Memory B cell (primary cell): Measurements from ENCODE around the gene HOXD11.

Experiments
- ATAC-seq: fragments of 150-1000 bp; cut with Tn5 transposase; 2 replicates; pipeline ENCODE4 v1.10.0; 2021; ENCODE audit warnings: low read depth, mild to moderate bottlenecking, moderate library complexity
- DNase-seq, 2 donors: peaks; one replicate each; pipeline ENCODE4 v3.0.0; 2022; ENCODE audit warnings: low spot score in 2 of 2
- H3K27ac Mint-ChIP-seq: one replicate; pipeline ENCODE4 v1.8.0; 2022; ENCODE audit warnings: mild to moderate bottlenecking, moderate library complexity, mixed read lengths
- H3K27me3 Mint-ChIP-seq: one replicate; pipeline ENCODE4 v1.8.0; 2022; ENCODE audit warnings: mixed read lengths
- H3K36me3 Mint-ChIP-seq: one replicate; pipeline ENCODE4 v1.8.0; 2022; ENCODE audit warnings: mild to moderate bottlenecking, mixed read lengths
- H3K4me1 Mint-ChIP-seq: one replicate; pipeline ENCODE4 v1.8.0; 2022; ENCODE audit warnings: mixed read lengths
- H3K4me3 Mint-ChIP-seq: one replicate; pipeline ENCODE4 v1.8.0; 2022; ENCODE audit warnings: mild to moderate bottlenecking, moderate library complexity, mixed read lengths
- H3K9me3 Mint-ChIP-seq: one replicate; pipeline ENCODE4 v1.8.0; 2022; ENCODE audit warnings: mixed read lengths

Gene HOXD11

GRCh38 chr2:176085861-176086771 lies 21.0 kb upstream of the HOXD11 start:
- Mint-ChIP-seq H3K27ac (peak overlapping the region; percentile 35), H3K36me3 (no peaks in the 10 kb centered on the region), H3K9me3 (peaks cover 1% of the 10 kb centered on the region), H3K27me3 (peaks cover 36% of the 10 kb centered on the region), H3K4me3 (no peak overlapping the region), H3K4me1 (peaks cover 3% of the 10 kb centered on the region)
- ATAC-seq (no peak), DNase-seq (no peak)

GRCh38 chr2:176087330-176088047 lies 19.6 kb upstream of the HOXD11 start:
- no peak for DNase-seq
- ATAC-seq, result no peak
- Mint-ChIP-seq H3K36me3 (no peaks in the 10 kb centered on the region), H3K27ac (no peak overlapping the region), H3K4me1 (peaks cover 3% of the 10 kb centered on the region), H3K4me3 (no peak overlapping the region), H3K27me3 (peaks cover 43% of the 10 kb centered on the region), H3K9me3 (peaks cover 1% of the 10 kb centered on the region)

GRCh38 chr2:176088048-176088936 lies 18.8 kb upstream of the HOXD11 start:
- ATAC-seq (no peak), DNase-seq (no peak)
- Mint-ChIP-seq H3K4me1 (peaks cover 3% of the 10 kb centered on the region), H3K27me3 (peaks cover 40% of the 10 kb centered on the region), H3K9me3 (peaks cover 1% of the 10 kb centered on the region), H3K27ac (no peak overlapping the region), H3K4me3 (peak overlapping the region; percentile 53), H3K36me3 (no peaks in the 10 kb centered on the region)

- H3K4me1 Mint-ChIP-seq, result peaks cover 3% of the 10 kb centered on the region
- no peak overlapping the region for H3K27ac Mint-ChIP-seq
- DNase-seq (no peak), ATAC-seq (no peak)
- no peaks in the 10 kb centered on the region for H3K36me3 Mint-ChIP-seq
- peaks cover 44% of the 10 kb centered on the region for H3K27me3 Mint-ChIP-seq
- no peak overlapping the region for H3K4me3 Mint-ChIP-seq
- H3K9me3 Mint-ChIP-seq, result peaks cover 4% of the 10 kb centered on the region
These were observed 17.9 kb upstream of the HOXD11 start for GRCh38 chr2:176088937-176089842.

GRCh38 chr2:176089843-176090395 lies 17.2 kb upstream of the HOXD11 start:
- ATAC-seq, result no peak
- Mint-ChIP-seq H3K27ac (no peak overlapping the region), H3K4me1 (peaks cover 3% of the 10 kb centered on the region), H3K27me3 (peaks cover 46% of the 10 kb centered on the region), H3K4me3 (no peak overlapping the region), H3K9me3 (peaks cover 4% of the 10 kb centered on the region), H3K36me3 (no peaks in the 10 kb centered on the region)
- no peak for DNase-seq

- peaks cover 3% of the 10 kb centered on the region for H3K4me1 Mint-ChIP-seq
- H3K36me3 Mint-ChIP-seq, result no peaks in the 10 kb centered on the region
- ATAC-seq (no peak), DNase-seq (no peak)
- no peak overlapping the region for H3K27ac Mint-ChIP-seq
- no peak overlapping the region for H3K4me3 Mint-ChIP-seq
- H3K27me3 Mint-ChIP-seq, result peaks cover 48% of the 10 kb centered on the region
- H3K9me3 Mint-ChIP-seq, result peaks cover 3% of the 10 kb centered on the region
These were observed 16.2 kb upstream of the HOXD11 start for GRCh38 chr2:176090862-176091261.

GRCh38 chr2:176091329-176092258 lies 15.5 kb upstream of the HOXD11 start:
- Mint-ChIP-seq H3K36me3 (no peaks in the 10 kb centered on the region), H3K4me1 (peaks cover 4% of the 10 kb centered on the region), H3K27ac (peak overlapping the region; percentile 47), H3K4me3 (no peak overlapping the region), H3K9me3 (peaks cover 3% of the 10 kb centered on the region), H3K27me3 (peaks cover 46% of the 10 kb centered on the region)
- ATAC-seq (no peak), DNase-seq (no peak)

- peak within 1 kb of the TSS; percentile 64 for H3K27ac Mint-ChIP-seq
- no peak for ATAC-seq
These were observed 14.6 kb upstream of the HOXD11 start, which contains the start of gene HOXD13 for GRCh38 chr2:176092270-176093144. TSS of gene HOXD13 (plus strand) at chr2:176092721. CDS start at chr2:176092891, 170 bp downstream.

GRCh38 chr2:176093145-176093897 lies 13.8 kb upstream of the HOXD11 start:
- DNase-seq (no peak), ATAC-seq (no peak)
- H3K27ac Mint-ChIP-seq, result peak overlapping the region; percentile 64
- H3K36me3 Mint-ChIP-seq, result no peaks in the 10 kb centered on the region
- no peak overlapping the region for H3K4me3 Mint-ChIP-seq
- peaks cover 3% of the 10 kb centered on the region for H3K9me3 Mint-ChIP-seq
- peaks cover 12% of the 10 kb centered on the region for H3K4me1 Mint-ChIP-seq
- peaks cover 49% of the 10 kb centered on the region for H3K27me3 Mint-ChIP-seq

More at GRCh38 chr2:176092270-176093144, 14.6 kb upstream of the HOXD11 start, which contains the start of gene HOXD13:
- Mint-ChIP-seq H3K9me3 (peaks cover 3% of the 10 kb centered on the region), H3K4me1 (peaks cover 10% of the 10 kb centered on the region), H3K4me3 (no peak within 1 kb of the TSS), H3K36me3 (no peaks in the 10 kb centered on the region), H3K27me3 (peaks cover 47% of the 10 kb centered on the region)
- DNase-seq, result no peak

GRCh38 chr2:176093898-176094249 lies 13.2 kb upstream of the HOXD11 start:
- Mint-ChIP-seq H3K27ac (peak overlapping the region; percentile 64), H3K9me3 (peaks cover 3% of the 10 kb centered on the region), H3K4me3 (no peak overlapping the region), H3K36me3 (no peaks in the 10 kb centered on the region), H3K4me1 (peaks cover 11% of the 10 kb centered on the region), H3K27me3 (peaks cover 46% of the 10 kb centered on the region)
- ATAC-seq, result no peak
- DNase-seq, result no peak

GRCh38 chr2:176094349-176094748 lies 12.7 kb upstream of the HOXD11 start:
- peaks cover 11% of the 10 kb centered on the region for H3K4me1 Mint-ChIP-seq
- H3K9me3 Mint-ChIP-seq, result peaks cover 3% of the 10 kb centered on the region
- H3K27me3 Mint-ChIP-seq, result peaks cover 47% of the 10 kb centered on the region
- H3K36me3 Mint-ChIP-seq, result no peaks in the 10 kb centered on the region
- no peak overlapping the region for H3K27ac Mint-ChIP-seq
- ATAC-seq (no peak), DNase-seq (no peak)
- no peak overlapping the region for H3K4me3 Mint-ChIP-seq
